ENCODE measurements around the gene VWCE.
A peak's percentile ranks its signal among the peaks of the same experiment; 100 is the strongest.

Gene VWCE

GRCh38 chr11:61305417-61305816 lies 10.3 kb upstream of the VWCE start:
- ChIA-PET CTCF (interaction anchor here (0.6 to 1.2 kb wide), 3 partner anchors 10 to 140 kb away, joined by 3 read pairs; partner anchors contain the start of gene VWCE), POLR2A (no interaction called here)
- TF ChIP-seq, protein P1, sequence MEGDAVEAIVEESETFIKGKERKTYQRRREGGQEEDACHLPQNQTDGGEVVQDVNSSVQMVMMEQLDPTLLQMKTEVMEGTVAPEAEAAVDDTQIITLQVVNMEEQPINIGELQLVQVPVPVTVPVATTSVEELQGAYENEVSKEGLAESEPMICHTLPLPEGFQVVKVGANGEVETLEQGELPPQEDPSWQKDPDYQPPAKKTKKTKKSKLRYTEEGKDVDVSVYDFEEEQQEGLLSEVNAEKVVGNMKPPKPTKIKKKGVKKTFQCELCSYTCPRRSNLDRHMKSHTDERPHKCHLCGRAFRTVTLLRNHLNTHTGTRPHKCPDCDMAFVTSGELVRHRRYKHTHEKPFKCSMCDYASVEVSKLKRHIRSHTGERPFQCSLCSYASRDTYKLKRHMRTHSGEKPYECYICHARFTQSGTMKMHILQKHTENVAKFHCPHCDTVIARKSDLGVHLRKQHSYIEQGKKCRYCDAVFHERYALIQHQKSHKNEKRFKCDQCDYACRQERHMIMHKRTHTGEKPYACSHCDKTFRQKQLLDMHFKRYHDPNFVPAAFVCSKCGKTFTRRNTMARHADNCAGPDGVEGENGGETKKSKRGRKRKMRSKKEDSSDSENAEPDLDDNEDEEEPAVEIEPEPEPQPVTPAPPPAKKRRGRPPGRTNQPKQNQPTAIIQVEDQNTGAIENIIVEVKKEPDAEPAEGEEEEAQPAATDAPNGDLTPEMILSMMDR (IDR thresholded peaks at IDR 0.05; ENCODE audit: insufficient read depth, low read length, missing control alignments), result no peak
- no peak overlapping the region for H3K4me3 ChIP-seq (ENCODE audit: low read depth, low read length)
- no peak for DNase-seq (ENCODE audit: low read depth, low spot score)

GRCh38 chr11:61303725-61304124 lies 8.6 kb upstream of the VWCE start:
- POLR2A ChIA-PET, result no interaction called here
- TF ChIP-seq, protein P1 (IDR thresholded peaks at IDR 0.05; ENCODE audit: insufficient read depth, low read length, missing control alignments), result no peak
- CTCF ChIA-PET, result no interaction called here

GRCh38 chr11:61302550-61302949 lies 7.4 kb upstream of the VWCE start:
- TF ChIP-seq, protein P1 (IDR thresholded peaks at IDR 0.05; ENCODE audit: insufficient read depth, low read length, missing control alignments), result no peak
- H3K4me3 ChIP-seq (ENCODE audit: low read depth, low read length), result no peak overlapping the region
- POLR2A ChIA-PET, result no interaction called here
- no peak for DNase-seq (ENCODE audit: low read depth, low spot score)
- CTCF ChIA-PET, result no interaction called here

More at GRCh38 chr11:61303725-61304124, 8.6 kb upstream of the VWCE start:
- H3K4me3 ChIP-seq (ENCODE audit: low read depth, low read length), result no peak overlapping the region
- no peak for DNase-seq (ENCODE audit: low read depth, low spot score)

DNA sequence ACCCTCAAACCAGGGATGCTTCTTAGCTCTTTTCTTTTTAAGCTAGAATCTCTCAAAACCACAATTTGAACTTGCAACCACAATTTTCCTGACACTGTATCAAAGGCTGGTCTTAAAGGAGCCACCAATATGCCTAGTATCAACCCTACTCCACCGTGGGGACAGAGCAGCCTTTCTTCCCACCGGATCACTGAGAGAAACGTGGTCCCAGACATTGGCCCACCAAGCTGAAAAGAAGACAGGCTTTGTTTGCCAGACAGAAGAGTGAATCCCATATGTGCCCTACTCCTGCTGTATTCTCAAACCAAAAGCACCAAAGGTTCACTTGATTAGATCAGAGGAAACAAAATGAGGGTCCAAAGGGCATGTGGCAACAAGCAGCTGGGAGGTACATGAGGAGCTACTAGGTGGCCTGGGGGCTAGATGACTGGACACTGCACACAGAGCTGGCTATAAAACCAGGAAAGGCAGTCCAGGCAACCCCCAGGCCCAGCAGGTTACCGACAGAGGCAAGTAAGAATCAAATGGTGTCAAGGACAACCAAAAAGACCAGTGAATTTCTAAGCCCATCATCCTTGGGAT lies 3.6 kb upstream of the VWCE start:
- no peak for DNase-seq (ENCODE audit: low read depth, low spot score)
- H3K4me3 ChIP-seq (ENCODE audit: low read depth, low read length), result no peak overlapping the region
- TF ChIP-seq, protein P1 (IDR thresholded peaks at IDR 0.05; ENCODE audit: insufficient read depth, low read length, missing control alignments), result no peak
- ChIA-PET CTCF (interaction anchor here (1.2 to 2.0 kb wide), 5 partner anchors 10 to 137 kb away, joined by 4 to 12 read pairs (median 8); no protein-coding TSS in a partner anchor), POLR2A (interaction anchor here (0.6 kb wide), 1 partner anchor 9 kb away, joined by 3 read pairs; no protein-coding TSS in a partner anchor)

GRCh38 chr11:61297746-61298145 lies 2.6 kb upstream of the VWCE start:
- no peak overlapping the region for H3K4me3 ChIP-seq (ENCODE audit: low read depth, low read length)
- ChIA-PET POLR2A (interaction anchor here (0.9 kb wide), 1 partner anchor 84 kb away, joined by 3 read pairs; no protein-coding TSS in a partner anchor), CTCF (interaction anchor here (0.8 to 2.0 kb wide), 7 partner anchors 11 to 138 kb away, joined by 3 to 12 read pairs (median 4); no protein-coding TSS in a partner anchor)
- TF ChIP-seq, protein P1 (IDR thresholded peaks at IDR 0.05; ENCODE audit: insufficient read depth, low read length, missing control alignments), result no peak
- peak; percentile 40 for DNase-seq (ENCODE audit: low read depth, low spot score)

- CTCF ChIA-PET, result interaction anchor here (0.8 to 1.5 kb wide), 3 partner anchors 11 to 89 kb away, joined by 3 read pairs; no protein-coding TSS in a partner anchor
- H3K4me3 ChIP-seq (ENCODE audit: low read depth, low read length), result no peak overlapping the region
- no peak for DNase-seq (ENCODE audit: low read depth, low spot score)
- POLR2A ChIA-PET, result interaction anchor here (0.9 kb wide), 1 partner anchor 84 kb away, joined by 3 read pairs; no protein-coding TSS in a partner anchor
- TF ChIP-seq, protein P1 (IDR thresholded peaks at IDR 0.05; ENCODE audit: insufficient read depth, low read length, missing control alignments), result no peak
These were observed 2.2 kb upstream of the VWCE start for GRCh38 chr11:61297341-61297740.

All from AG04449 (cell line).